H1 (cell line): Measurements from ENCODE around the gene PAN2. TPM values are rescaled to one million over a fixed set of nuclear protein-coding genes. Genes with fewer than 3 reads are reported as not detected.

Experiments used
- BRCA1 ChIP-seq: IDR thresholded peaks from 2 replicates; pipeline ENCODE4 v1.6.1; 2012; ENCODE audit warnings: low read depth, low read length, improper control_type of control experiment
- POLR2A ChIP-seq, 2 experiments: IDR thresholded peaks; 1 replicate in 1 of 2; 2 replicates in 1 of 2; pipeline ENCODE4 v1.6.1; 2011; ENCODE audit warnings: low read depth in 2 of 2, low read length in 2 of 2, mild to moderate bottlenecking in 2 of 2; ENCODE audit errors: control extremely low read depth in 1 of 2
- polyA plus RNA-seq, 7 experiments: library from polyadenylated mRNA; depleted of rRNA in 3 of 7; stranded (reverse) in 5 of 7; unstranded in 2 of 7; fragments of >200 nt in 5 of 7; fragments of 200-250 nt in 2 of 7; gene quantifications; 1 replicate in 5 of 7; 2 replicates in 1 of 7; 4 replicates in 1 of 7; pipeline versions ENCODE4 v1.2.1 to v1.2.3, GENCODE V29; 2011 to 2013; ENCODE audit warnings: missing spikeins in 2 of 7, mixed read lengths in 2 of 7
- total RNA-seq: library from RNA; stranded (reverse); fragmentation: NEBNext Ultra II Directional; extraction: Animal tissue kit (Norgen Biotek cat#: 25700); gene quantifications from 2 replicates; pipeline ENCODE4 v1.2.1, GENCODE V29; 2021

Gene PAN2
- total and polyA plus RNA-seq, 2 of the 8 experiments (the other 6 are each of a cell fraction or from before 2014, with no cell fraction given), result 29.6 to 36.7 TPM

- peak in 1 of 2 experiments; percentile 40; a peak in 1 of 3 replicates for TF ChIP-seq POLR2A (IDR thresholded peaks at IDR 0.05; ENCODE audit: control extremely low read depth in 1 of 2, low read depth in 2 of 2, low read length in 2 of 2)
- no peak for TF ChIP-seq BRCA1
- TF ChIP-seq, all 59 proteins: peak for 3
Observed at GRCh38 chr12:56299308-56299852, 34.4 kb downstream of the PAN2 start (continued).
